ENCODE measurements around the gene TGFBR3. TPM values are rescaled to one million over a fixed set of nuclear protein-coding genes. Genes with fewer than 3 reads are reported as not detected.

Gene TGFBR3
- total RNA-seq, 1 donor from 2014 or later = 4.9 TPM

DNA sequence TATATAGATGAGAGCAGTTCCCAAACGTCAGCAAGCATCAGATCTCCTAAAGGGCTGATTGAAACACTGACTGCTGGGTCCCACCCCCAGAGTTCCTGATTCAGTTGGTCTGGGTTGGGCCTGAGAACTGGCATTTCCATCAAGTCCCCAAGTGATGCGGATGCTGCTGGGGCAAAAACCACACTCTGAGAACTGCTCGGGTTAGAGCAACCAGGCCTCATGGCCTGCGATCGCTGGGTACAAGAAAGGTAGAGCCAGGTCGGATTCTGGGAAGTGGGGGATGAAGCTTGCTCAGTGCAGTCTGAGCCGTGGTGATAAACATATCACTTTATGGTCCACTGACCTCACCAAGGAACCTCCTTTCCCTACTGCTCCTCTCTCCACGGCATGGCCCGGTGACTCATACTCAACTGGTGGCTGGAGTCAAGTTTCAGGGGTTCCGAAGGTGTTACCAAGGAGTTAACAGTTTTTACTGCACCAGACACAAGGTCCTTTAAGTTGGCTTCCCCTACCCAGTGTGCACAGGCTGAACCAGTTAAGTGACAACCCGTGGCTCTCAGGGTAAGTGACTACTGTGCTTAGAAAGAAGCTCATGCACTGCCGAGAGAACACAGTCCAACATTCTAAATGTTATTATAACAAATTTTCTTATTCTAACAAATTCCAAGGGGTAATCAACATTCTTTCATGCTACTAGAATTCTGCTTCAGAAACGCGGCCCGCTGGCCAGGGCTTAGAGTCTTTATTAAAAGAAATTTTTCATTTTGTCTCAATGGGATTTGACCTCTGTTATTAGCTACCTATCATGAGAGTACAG is 153.5 kb downstream of the TGFBR3 start:
- Mint-ChIP-seq H3K9me3 (ENCODE audit: low read depth) (no peaks in the 10 kb centered on the region), H3K27me3 (no peaks in the 10 kb centered on the region), H3K4me1 (ENCODE audit: low read depth) (peaks cover 10% of the 10 kb centered on the region), H3K27ac (no peak overlapping the region), H3K4me3 (ENCODE audit: low read depth) (no peak overlapping the region), H3K36me3 (ENCODE audit: insufficient read depth) (no peaks in the 10 kb centered on the region)
- DNase-seq (ENCODE audit: low spot score, unreplicated experiment) = no peak
- TF ChIP-seq, protein P1, sequence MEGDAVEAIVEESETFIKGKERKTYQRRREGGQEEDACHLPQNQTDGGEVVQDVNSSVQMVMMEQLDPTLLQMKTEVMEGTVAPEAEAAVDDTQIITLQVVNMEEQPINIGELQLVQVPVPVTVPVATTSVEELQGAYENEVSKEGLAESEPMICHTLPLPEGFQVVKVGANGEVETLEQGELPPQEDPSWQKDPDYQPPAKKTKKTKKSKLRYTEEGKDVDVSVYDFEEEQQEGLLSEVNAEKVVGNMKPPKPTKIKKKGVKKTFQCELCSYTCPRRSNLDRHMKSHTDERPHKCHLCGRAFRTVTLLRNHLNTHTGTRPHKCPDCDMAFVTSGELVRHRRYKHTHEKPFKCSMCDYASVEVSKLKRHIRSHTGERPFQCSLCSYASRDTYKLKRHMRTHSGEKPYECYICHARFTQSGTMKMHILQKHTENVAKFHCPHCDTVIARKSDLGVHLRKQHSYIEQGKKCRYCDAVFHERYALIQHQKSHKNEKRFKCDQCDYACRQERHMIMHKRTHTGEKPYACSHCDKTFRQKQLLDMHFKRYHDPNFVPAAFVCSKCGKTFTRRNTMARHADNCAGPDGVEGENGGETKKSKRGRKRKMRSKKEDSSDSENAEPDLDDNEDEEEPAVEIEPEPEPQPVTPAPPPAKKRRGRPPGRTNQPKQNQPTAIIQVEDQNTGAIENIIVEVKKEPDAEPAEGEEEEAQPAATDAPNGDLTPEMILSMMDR (IDR thresholded peaks at IDR 0.05; ENCODE audit: unreplicated experiment) = no peak

DNA sequence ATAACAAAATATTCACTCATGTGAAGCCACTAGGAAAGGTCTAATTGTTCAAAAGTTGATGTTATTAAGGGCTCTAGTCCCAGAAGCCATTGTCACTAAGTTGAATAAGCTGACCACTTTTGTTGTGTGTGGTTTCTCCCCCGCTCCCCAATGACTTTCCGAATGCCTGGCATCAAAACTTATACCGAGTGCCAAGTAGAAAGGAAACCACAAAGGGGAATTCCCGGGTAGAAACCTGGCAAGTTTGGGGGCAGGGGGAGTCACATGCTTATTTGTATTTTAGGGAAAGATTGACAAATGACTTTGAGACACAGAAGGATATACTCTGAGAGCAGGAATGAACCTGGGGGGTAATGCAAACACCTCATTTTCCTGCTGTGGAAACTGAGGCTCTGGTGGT is 154.1 kb downstream of the TGFBR3 start:
- H3K27me3 Mint-ChIP-seq = no peaks in the 10 kb centered on the region
- H3K4me1 Mint-ChIP-seq (ENCODE audit: low read depth) = peaks cover 5% of the 10 kb centered on the region
- H3K27ac Mint-ChIP-seq = no peak overlapping the region
- no peak overlapping the region for H3K4me3 Mint-ChIP-seq (ENCODE audit: low read depth)
- no peaks in the 10 kb centered on the region for H3K36me3 Mint-ChIP-seq (ENCODE audit: insufficient read depth)
- DNase-seq (ENCODE audit: low spot score, unreplicated experiment) = no peak
- H3K9me3 Mint-ChIP-seq (ENCODE audit: low read depth) = no peaks in the 10 kb centered on the region
- TF ChIP-seq, protein P1 (IDR thresholded peaks at IDR 0.05; ENCODE audit: unreplicated experiment) = no peak

DNA sequence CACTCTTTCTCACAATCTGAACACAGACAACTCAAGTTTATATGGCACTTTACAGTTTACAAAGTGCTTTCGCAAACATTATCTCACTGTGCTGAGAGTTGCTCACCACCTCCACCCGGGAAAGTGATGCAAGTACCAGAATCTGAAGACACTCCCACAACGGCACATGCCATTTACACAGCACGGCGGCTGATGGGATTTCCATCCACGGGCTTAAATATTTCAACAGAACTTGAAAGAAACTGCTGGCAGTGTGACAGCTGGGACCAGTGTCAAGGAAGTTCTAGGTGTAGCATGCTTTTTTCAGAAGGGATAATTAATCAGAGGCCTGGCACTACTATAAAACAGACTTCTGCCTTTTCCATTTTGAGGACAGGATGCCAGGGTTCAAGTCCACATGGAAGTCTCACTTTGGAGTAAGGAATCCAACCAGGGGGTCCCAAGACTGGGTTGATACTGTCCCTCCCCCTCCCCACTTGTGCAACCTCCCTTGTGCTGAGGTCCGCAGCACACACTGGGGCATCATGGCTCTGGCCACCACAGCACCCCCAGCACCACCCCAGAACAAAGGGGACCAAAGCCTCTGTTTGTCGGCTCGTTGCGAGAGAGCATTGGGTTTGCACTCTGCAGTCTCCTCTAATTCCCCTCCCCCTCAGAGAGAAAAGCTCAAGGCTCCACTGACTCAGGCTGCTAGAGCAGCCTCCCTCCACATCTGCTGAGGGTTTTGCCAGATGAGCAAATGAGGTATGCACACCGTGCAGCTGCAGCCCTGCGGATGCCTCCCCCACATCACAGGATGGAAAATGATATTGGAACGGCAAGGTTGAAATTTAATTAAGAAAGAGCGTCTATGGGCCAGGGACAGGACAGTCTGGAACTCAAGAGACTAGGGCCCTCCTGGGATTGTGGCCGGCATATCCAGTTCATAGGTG is 154.9 kb downstream of the TGFBR3 start:
- Mint-ChIP-seq H3K27ac (no peak overlapping the region), H3K4me1 (ENCODE audit: low read depth) (no peaks in the 10 kb centered on the region), H3K27me3 (no peaks in the 10 kb centered on the region), H3K4me3 (ENCODE audit: low read depth) (no peak overlapping the region), H3K9me3 (ENCODE audit: low read depth) (no peaks in the 10 kb centered on the region), H3K36me3 (ENCODE audit: insufficient read depth) (no peaks in the 10 kb centered on the region)
- no peak for DNase-seq (ENCODE audit: low spot score, unreplicated experiment)
- TF ChIP-seq, protein P1 (IDR thresholded peaks at IDR 0.05; ENCODE audit: unreplicated experiment) = no peak

DNA sequence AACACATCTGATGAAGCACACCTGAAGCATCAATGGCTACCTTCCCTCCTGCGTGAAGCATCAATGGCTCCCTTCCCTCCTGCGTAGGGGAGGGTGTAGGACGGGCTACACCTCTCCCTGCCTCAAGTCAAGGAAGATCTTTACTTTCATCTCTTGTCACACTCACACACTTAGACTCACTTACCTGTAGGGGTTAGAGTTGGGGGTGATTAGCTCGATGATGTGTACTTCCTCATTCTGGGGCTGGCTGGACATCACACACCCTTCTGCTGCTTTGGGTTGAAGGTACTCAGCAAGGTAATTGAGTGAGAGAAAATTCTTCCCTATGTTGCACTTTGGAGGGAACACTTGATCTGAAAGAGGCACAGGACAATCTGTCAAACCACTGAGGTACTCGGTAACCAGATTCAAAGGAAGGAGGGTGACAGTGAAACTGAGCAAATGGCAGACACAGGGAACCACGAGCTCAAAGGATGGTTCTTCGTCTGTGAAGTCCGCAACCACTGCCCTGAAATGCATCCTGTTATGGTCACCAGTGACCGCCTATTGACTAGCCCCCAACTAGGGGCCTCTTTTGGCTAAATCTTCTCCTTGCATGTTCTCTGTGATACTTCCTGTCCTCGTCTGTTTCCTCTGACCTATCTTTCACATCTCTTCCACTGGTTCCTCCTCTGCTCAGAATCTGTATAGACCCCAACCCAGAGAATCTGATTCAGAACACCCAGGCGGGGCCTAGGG is 156.2 kb downstream of the TGFBR3 start:
- H3K9me3 Mint-ChIP-seq (ENCODE audit: low read depth) = no peaks in the 10 kb centered on the region
- TF ChIP-seq, protein P1 (IDR thresholded peaks at IDR 0.05; ENCODE audit: unreplicated experiment) = no peak
- DNase-seq (ENCODE audit: low spot score, unreplicated experiment) = no peak
- H3K36me3 Mint-ChIP-seq (ENCODE audit: insufficient read depth) = no peaks in the 10 kb centered on the region
- no peak overlapping the region for H3K27ac Mint-ChIP-seq
- H3K27me3 Mint-ChIP-seq = no peaks in the 10 kb centered on the region
- no peak overlapping the region for H3K4me3 Mint-ChIP-seq (ENCODE audit: low read depth)
- no peaks in the 10 kb centered on the region for H3K4me1 Mint-ChIP-seq (ENCODE audit: low read depth)

DNA sequence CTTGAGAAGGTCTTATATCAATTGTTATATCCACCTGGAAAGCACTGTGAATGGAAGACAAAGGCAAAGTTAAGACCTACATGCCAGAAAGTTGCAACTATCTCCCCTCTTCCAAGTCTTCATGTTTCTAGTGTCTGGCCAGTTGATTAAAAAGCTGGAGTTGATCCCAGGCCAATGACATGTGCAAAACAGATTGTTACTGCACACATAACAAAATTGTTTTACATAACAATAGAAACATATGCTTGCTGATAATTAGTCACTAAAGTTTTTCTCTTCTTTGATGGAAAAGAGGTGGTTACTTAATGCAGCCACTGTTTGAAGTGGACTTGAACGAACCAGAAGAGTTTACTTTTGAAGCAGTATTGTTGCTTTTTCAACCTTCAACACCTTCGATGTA is 158.2 kb downstream of the TGFBR3 start:
- Mint-ChIP-seq H3K9me3 (ENCODE audit: low read depth) (no peaks in the 10 kb centered on the region), H3K36me3 (ENCODE audit: insufficient read depth) (no peaks in the 10 kb centered on the region), H3K4me3 (ENCODE audit: low read depth) (no peak overlapping the region), H3K4me1 (ENCODE audit: low read depth) (no peaks in the 10 kb centered on the region), H3K27me3 (no peaks in the 10 kb centered on the region), H3K27ac (no peak overlapping the region)
- TF ChIP-seq, protein P1 (IDR thresholded peaks at IDR 0.05; ENCODE audit: unreplicated experiment) = no peak
- DNase-seq (ENCODE audit: low spot score, unreplicated experiment) = no peak

Data from progenitor cell of endocrine pancreas (in vitro differentiated cells).